ENCODE results near the gene SLC25A29. TPM values are rescaled to one million over a fixed set of nuclear protein-coding genes. Genes with fewer than 3 reads are reported as not detected.

SLC25A29 gene
- total and polyA plus RNA-seq, 2 of the 13 experiments (the other 11 are each of a cell fraction or from before 2014, with no cell fraction given), result 12.2 to 17.2 TPM

- no peak overlapping the region for H3K9ac ChIP-seq (ENCODE audit: insufficient read depth, low read depth, low read length)
- H3K4me3 ChIP-seq (replicated peaks in 1 of 3; ENCODE audit: insufficient read depth in 1 of 3, low read depth in 2 of 3, low read length in 3 of 3), result no peak overlapping the region
- FAIRE-seq, result no peak
- TF ChIP-seq SUZ12 (IDR thresholded peaks at IDR 0.05; ENCODE audit: low read depth, low read length) (no peak), ATF4 (CRISPR knock-in tag; IDR thresholded peaks at IDR 0.05) (no peak), MTERF4 (CRISPR knock-in tag; IDR thresholded peaks at IDR 0.05) (no peak), RFX3 (CRISPR knock-in tag; IDR thresholded peaks at IDR 0.05) (no peak), ZBTB10 (CRISPR knock-in tag; IDR thresholded peaks at IDR 0.05; ENCODE audit: borderline replicate concordance) (no peak), SRSF9 (IDR thresholded peaks at IDR 0.05; ENCODE audit: borderline replicate concordance, insufficient read depth, low read depth, low read length, poor library complexity, severe bottlenecking) (no peak), ZNF639 (CRISPR knock-in tag; conservative IDR thresholded peaks at IDR 0.05) (no peak), RXRB (CRISPR knock-in tag; IDR thresholded peaks at IDR 0.05; ENCODE audit: borderline replicate concordance) (no peak), RCOR2 (CRISPR knock-in tag; IDR thresholded peaks at IDR 0.05) (no peak), DNMT1 (CRISPR knock-in tag; IDR thresholded peaks at IDR 0.05) (no peak), CREM (IDR thresholded peaks at IDR 0.05) (no peak), CREM (CRISPR knock-in tag; IDR thresholded peaks at IDR 0.05) (no peak), RBM39 (IDR thresholded peaks at IDR 0.05; ENCODE audit: low read depth, low read length, poor library complexity, severe bottlenecking) (no peak), ADNP (CRISPR knock-in tag; IDR thresholded peaks at IDR 0.05) (no peak), EHMT2 (IDR thresholded peaks at IDR 0.05; ENCODE audit: borderline replicate concordance, low read depth, low read length) (no peak), HES4 (CRISPR knock-in tag; IDR thresholded peaks at IDR 0.05; ENCODE audit: borderline replicate concordance) (no peak), ZNF710 (CRISPR knock-in tag; IDR thresholded peaks at IDR 0.05; ENCODE audit: borderline replicate concordance) (no peak), ZNF256 (CRISPR knock-in tag; conservative IDR thresholded peaks at IDR 0.05) (no peak)
Measured at GRCh38 chr14:100243020-100243419, 63.2 kb downstream of the SLC25A29 start.

More at GRCh38 chr14:100243020-100243419, 63.2 kb downstream of the SLC25A29 start:
- ATAC-seq (no peak), DNase-seq (ENCODE audit: low spot score) (no peak)
- in situ Hi-C loops (cut with HindIII; ENCODE audit: extremely low pct_ligation_motif_present, low pct_unique_long_range_greater_than_20kb), result no loop called here
- peaks cover 3 to 8% of the 10 kb centered on the region in 2 experiments; a peak in 2 of 5 replicates for H3K36me3 ChIP-seq (replicated peaks in 1 of 2; ENCODE audit: control insufficient read depth in 1 of 2, insufficient read depth in 2 of 2, low read length in 2 of 2)
- H3K4me2 ChIP-seq (ENCODE audit: low read depth, low read length), result peak overlapping the region; percentile 34; the same call in 1 of the 2 replicates
- ChIA-PET POLR2A (no interaction called here), CTCF (ENCODE audit: low intra/inter-chr PET ratio, low total read pairs) (no interaction called here)
- intact Hi-C loops (cut with micrococcal nuclease; ENCODE audit: unreplicated experiment), result no loop called here
- no peak overlapping the region for H3K27ac ChIP-seq (ENCODE audit: extremely low read length, insufficient read depth, low read length)
- H3K9me3 ChIP-seq (ENCODE audit: low read length), result no peaks in the 10 kb centered on the region
- H4K20me1 ChIP-seq (ENCODE audit: insufficient read depth, low read length), result peaks cover 73% of the 10 kb centered on the region
- no peaks in the 10 kb centered on the region; a peak in 1 of 5 replicates for H3K27me3 ChIP-seq (ENCODE audit: control insufficient read depth in 1 of 2, insufficient read depth in 2 of 2, low read length in 2 of 2)
- no peak overlapping the region for H2AFZ ChIP-seq (ENCODE audit: low read length)
- H3K79me2 ChIP-seq (ENCODE audit: insufficient read depth, low read length), result peaks cover 74% of the 10 kb centered on the region
- TSS peak; percentile 34 for BruUV-seq (replicated peaks)
- H3K4me1 ChIP-seq (ENCODE audit: insufficient read depth, low read length), result peaks cover 69% of the 10 kb centered on the region
- WGBS (ENCODE audit: low lambda C conversion rate), result 95% methylated on average over 3 of the region's 3 CpGs
